Choroid plexus epithelial cell (primary cell): Measurements from ENCODE around the gene WDR53.
A peak's percentile ranks its signal among the peaks of the same experiment; 100 is the strongest.
"Not testable (repeated sequence)": the region's sequence is repeated elsewhere in the genome, so short reads cannot be mapped to it uniquely, and the experiment has no call there.

Experiments
- DNase-seq: peaks from one replicate; pipeline ENCODE4 v3.0.0-alpha.2; 2010; ENCODE audit warnings: low read depth
- H3K4me3 ChIP-seq: 2 replicates; pipeline ENCODE4 v1.5.1; 2011; ENCODE audit warnings: low read depth, mild to moderate bottlenecking, control low read depth, low read length, moderate library complexity
- TF ChIP-seq, protein P1 (sequence below): conservative IDR thresholded peaks from 2 replicates; pipeline ENCODE4 v1.5.1; 2011; ENCODE audit warnings: low read depth, mild to moderate bottlenecking, control low read depth, inconsistent platforms, low read length, moderate library complexity

WDR53 gene

GRCh38 chr3:196604548-196604947, 36.2 kb upstream of the WDR53 start:
- TF ChIP-seq, protein P1, sequence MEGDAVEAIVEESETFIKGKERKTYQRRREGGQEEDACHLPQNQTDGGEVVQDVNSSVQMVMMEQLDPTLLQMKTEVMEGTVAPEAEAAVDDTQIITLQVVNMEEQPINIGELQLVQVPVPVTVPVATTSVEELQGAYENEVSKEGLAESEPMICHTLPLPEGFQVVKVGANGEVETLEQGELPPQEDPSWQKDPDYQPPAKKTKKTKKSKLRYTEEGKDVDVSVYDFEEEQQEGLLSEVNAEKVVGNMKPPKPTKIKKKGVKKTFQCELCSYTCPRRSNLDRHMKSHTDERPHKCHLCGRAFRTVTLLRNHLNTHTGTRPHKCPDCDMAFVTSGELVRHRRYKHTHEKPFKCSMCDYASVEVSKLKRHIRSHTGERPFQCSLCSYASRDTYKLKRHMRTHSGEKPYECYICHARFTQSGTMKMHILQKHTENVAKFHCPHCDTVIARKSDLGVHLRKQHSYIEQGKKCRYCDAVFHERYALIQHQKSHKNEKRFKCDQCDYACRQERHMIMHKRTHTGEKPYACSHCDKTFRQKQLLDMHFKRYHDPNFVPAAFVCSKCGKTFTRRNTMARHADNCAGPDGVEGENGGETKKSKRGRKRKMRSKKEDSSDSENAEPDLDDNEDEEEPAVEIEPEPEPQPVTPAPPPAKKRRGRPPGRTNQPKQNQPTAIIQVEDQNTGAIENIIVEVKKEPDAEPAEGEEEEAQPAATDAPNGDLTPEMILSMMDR, result no peak
- no peak for DNase-seq

GRCh38 chr3:196603683-196604082, 35.3 kb upstream of the WDR53 start:
- TF ChIP-seq, protein P1, result no peak
- DNase-seq, result no peak

More at GRCh38 chr3:196604548-196604947, 36.2 kb upstream of the WDR53 start:
- no peak overlapping the region for H3K4me3 ChIP-seq

GRCh38 chr3:196602673-196603072, 34.3 kb upstream of the WDR53 start:
- DNase-seq, result no peak
- TF ChIP-seq, protein P1, result no peak
- no peak overlapping the region for H3K4me3 ChIP-seq

More at GRCh38 chr3:196603683-196604082, 35.3 kb upstream of the WDR53 start:
- no peak overlapping the region for H3K4me3 ChIP-seq

DNA sequence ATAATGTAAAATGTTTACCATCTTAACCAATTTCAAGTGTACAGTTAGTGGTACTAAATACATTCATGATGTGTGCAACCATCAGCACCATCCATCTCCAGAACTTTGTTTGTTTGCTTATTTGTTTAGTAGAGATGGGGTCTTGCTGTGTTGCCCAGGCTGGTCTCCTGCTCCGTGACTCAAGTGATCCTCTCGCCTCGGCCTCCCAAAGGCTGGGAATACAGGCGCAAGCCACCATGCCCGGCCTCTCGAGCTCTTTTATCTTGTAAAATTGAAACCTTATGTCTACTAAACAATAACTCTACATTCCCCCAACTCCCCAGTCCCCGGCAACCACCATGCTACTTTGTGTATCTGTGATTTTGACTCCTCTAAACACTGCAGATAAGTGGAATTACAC, 32.0 kb upstream of the WDR53 start:
- no peak overlapping the region for H3K4me3 ChIP-seq
- TF ChIP-seq, protein P1, result no peak
- DNase-seq, result no peak

GRCh38 chr3:196599734-196600128, 31.4 kb upstream of the WDR53 start:
- DNase-seq, result peak; percentile 17
- H3K4me3 ChIP-seq, result no peak overlapping the region
- TF ChIP-seq, protein P1, result peak; percentile 10

DNA sequence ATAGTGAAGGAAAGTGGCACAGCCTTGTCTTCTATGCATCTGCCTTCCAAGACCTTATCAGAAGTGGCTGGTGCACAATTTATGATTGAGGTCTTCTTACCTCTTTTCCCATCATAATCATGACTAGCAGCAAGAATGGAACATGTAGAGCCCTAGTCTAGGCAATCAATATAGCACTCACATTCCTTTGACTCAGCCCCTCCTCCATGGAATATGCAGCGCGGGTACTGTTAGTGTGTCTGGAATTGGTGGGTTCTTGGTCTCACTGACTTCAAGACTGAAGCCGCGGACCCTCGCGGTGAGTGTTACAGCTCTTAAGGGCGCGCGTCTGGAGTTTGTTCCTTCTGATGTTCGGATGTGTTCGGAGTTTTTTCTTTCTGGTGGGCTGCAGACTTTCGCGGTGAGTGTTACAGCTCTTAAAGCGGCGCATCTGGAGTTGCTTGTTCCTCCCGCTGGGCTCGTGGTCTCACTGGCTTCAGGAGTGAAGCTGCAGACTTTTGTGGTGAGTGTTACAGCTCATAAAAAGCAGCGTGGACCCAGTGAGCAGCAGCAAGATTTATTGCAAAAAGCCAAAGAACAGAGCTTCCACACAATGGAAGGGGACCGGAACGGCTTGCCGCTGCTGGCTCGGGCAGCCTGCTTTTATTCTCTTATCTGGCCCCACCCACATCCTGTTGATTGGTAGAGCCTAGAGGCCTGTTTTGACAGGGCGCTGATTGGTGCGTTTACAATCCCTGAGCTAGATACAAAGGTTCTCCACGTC, 29.8 kb upstream of the WDR53 start:
- DNase-seq, H3K4me3 ChIP-seq: not testable (repeated sequence)

- no peak overlapping the region for H3K4me3 ChIP-seq
- DNase-seq, result no peak
- TF ChIP-seq, protein P1, result no peak
These were observed 28.0 kb upstream of the WDR53 start for GRCh38 chr3:196596355-196596754.
